Measurements from ENCODE around the gene F2RL3. TPM values are rescaled to one million over a fixed set of nuclear protein-coding genes. Genes with fewer than 3 reads are reported as not detected.

Gene F2RL3
- total RNA-seq, 1 experiment from 2014 or later, result not detected

- peaks cover 3% of the 10 kb centered on the region; the same call in 1 of the 2 replicates for H3K36me3 ChIP-seq (ENCODE audit: control insufficient read depth, insufficient read depth, low read length)
- Mint-ChIP-seq H3K27me3 (ENCODE audit: insufficient read depth, unreplicated experiment) (no peaks in the 10 kb centered on the region), H3K36me3 (ENCODE audit: insufficient read depth, unreplicated experiment) (peaks cover 69% of the 10 kb centered on the region), H3K4me1 (ENCODE audit: low read depth, unreplicated experiment) (no peaks in the 10 kb centered on the region), H3K27ac (ENCODE audit: unreplicated experiment) (no peak overlapping the region), H3K9me3 (ENCODE audit: unreplicated experiment) (no peaks in the 10 kb centered on the region), H3K4me3 (ENCODE audit: unreplicated experiment) (no peak overlapping the region)
- TF ChIP-seq CTCF (IDR thresholded peaks at IDR 0.05; ENCODE audit: insufficient read depth in 1 of 2, low read depth in 1 of 2, low read length in 1 of 2, severe bottlenecking in 1 of 2, unreplicated experiment in 1 of 2), result no peak
- ChIA-PET CTCF (no interaction called here), POLR2A (no interaction called here)
- no peaks in the 10 kb centered on the region for H3K27me3 ChIP-seq (replicated peaks; ENCODE audit: control insufficient read depth, insufficient read depth, low read length)
- BruUV-seq (replicated peaks), result no TSS peak
- no peak for DNase-seq
- H3K9me3 ChIP-seq, result no peaks in the 10 kb centered on the region
- H3K4me3 ChIP-seq (ENCODE audit: low read depth, low read length), result no peak overlapping the region
- H3K4me1 ChIP-seq, result no peaks in the 10 kb centered on the region
- intact Hi-C loops (cut with micrococcal nuclease; ENCODE audit: unreplicated experiment), result no loop called here
Measured at GRCh38 chr19:16851031-16851712, 37.6 kb upstream of the F2RL3 start.

GRCh38 chr19:16853066-16853465 lies 35.7 kb upstream of the F2RL3 start:
- ChIA-PET CTCF (no interaction called here), POLR2A (no interaction called here)
- no peaks in the 10 kb centered on the region for H3K27me3 ChIP-seq (replicated peaks; ENCODE audit: control insufficient read depth, insufficient read depth, low read length)
- Mint-ChIP-seq H3K27ac (ENCODE audit: unreplicated experiment) (no peak overlapping the region), H3K4me1 (ENCODE audit: low read depth, unreplicated experiment) (no peaks in the 10 kb centered on the region), H3K36me3 (ENCODE audit: insufficient read depth, unreplicated experiment) (peaks cover 72% of the 10 kb centered on the region), H3K9me3 (ENCODE audit: unreplicated experiment) (no peaks in the 10 kb centered on the region), H3K4me3 (ENCODE audit: unreplicated experiment) (no peak overlapping the region), H3K27me3 (ENCODE audit: insufficient read depth, unreplicated experiment) (no peaks in the 10 kb centered on the region)
- no peak for TF ChIP-seq CTCF (IDR thresholded peaks at IDR 0.05; ENCODE audit: insufficient read depth in 1 of 2, low read depth in 1 of 2, low read length in 1 of 2, severe bottlenecking in 1 of 2, unreplicated experiment in 1 of 2)
- H3K9me3 ChIP-seq, result no peaks in the 10 kb centered on the region
- no peaks in the 10 kb centered on the region for H3K4me1 ChIP-seq
- intact Hi-C loops (cut with micrococcal nuclease; ENCODE audit: unreplicated experiment), result no loop called here
- BruUV-seq (replicated peaks), result no TSS peak
- DNase-seq, result no peak
- no peak overlapping the region for H3K4me3 ChIP-seq (ENCODE audit: low read depth, low read length)
- peaks cover 3% of the 10 kb centered on the region; the same call in 1 of the 2 replicates for H3K36me3 ChIP-seq (ENCODE audit: control insufficient read depth, insufficient read depth, low read length)

- DNase-seq, result no peak
- Histone ChIP-seq H3K36me3 (ENCODE audit: control insufficient read depth, insufficient read depth, low read length) (peaks cover 3% of the 10 kb centered on the region; the same call in 1 of the 2 replicates), H3K27me3 (replicated peaks; ENCODE audit: control insufficient read depth, insufficient read depth, low read length) (no peaks in the 10 kb centered on the region), H3K4me1 (no peaks in the 10 kb centered on the region), H3K4me3 (ENCODE audit: low read depth, low read length) (no peak overlapping the region), H3K9me3 (no peaks in the 10 kb centered on the region)
- Mint-ChIP-seq H3K4me3 (ENCODE audit: unreplicated experiment) (no peak overlapping the region), H3K9me3 (ENCODE audit: unreplicated experiment) (no peaks in the 10 kb centered on the region), H3K36me3 (ENCODE audit: insufficient read depth, unreplicated experiment) (peaks cover 58% of the 10 kb centered on the region), H3K4me1 (ENCODE audit: low read depth, unreplicated experiment) (no peaks in the 10 kb centered on the region), H3K27me3 (ENCODE audit: insufficient read depth, unreplicated experiment) (no peaks in the 10 kb centered on the region), H3K27ac (ENCODE audit: unreplicated experiment) (no peak overlapping the region)
- ChIA-PET POLR2A (no interaction called here), CTCF (no interaction called here)
- TF ChIP-seq CTCF (IDR thresholded peaks at IDR 0.05; ENCODE audit: insufficient read depth in 1 of 2, low read depth in 1 of 2, low read length in 1 of 2, severe bottlenecking in 1 of 2, unreplicated experiment in 1 of 2), result no peak
- intact Hi-C loops (cut with micrococcal nuclease; ENCODE audit: unreplicated experiment), result no loop called here
- TSS peak; percentile 22 for BruUV-seq (replicated peaks)
Measured at GRCh38 chr19:16856091-16856490, 32.7 kb upstream of the F2RL3 start.

Measured in Caco-2 (cell line).